Measurements from ENCODE around the gene NOP53.

The NOP53 gene

DNA sequence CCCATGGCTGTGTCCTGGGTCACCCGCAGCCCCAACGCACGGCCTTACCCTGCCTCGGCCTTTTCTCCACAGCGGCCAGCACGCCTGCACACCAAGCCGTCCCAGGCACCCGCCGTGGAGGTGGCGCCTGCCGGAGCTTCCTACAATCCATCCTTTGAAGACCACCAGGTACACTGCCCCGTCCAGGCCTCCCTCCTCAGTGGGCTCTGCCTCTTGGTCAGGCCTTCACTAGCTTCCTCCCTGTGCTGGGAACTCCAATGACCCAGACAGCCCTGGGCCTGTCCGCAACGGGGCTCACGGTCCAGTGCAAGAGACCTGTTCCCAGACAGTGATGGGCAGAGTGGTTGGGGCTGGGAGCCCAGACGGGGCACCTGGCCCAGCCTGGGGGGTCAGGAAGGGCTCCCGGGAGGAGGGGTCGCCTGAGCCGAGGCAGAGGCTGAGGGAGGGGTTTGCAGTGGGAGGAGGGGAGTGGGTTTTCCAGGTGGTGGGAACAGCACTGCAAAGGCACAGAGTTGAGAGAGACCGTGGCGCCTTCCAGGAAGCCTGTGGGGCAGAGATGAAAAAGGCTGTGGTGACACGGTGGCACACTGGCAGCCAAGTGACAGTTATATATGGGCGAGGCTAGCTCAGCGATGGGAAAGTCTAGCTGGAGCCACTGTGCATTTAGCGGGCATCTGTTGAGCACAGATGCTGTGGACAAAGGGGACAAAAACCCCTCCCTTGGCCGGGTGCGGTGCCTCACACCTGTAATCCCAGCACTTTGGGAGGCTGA is 7.3 kb downstream of the NOP53 start:
- H3K4me3 ChIP-seq (ENCODE audit: low read length): no peak overlapping the region
- no peak overlapping the region for H2AFZ ChIP-seq (ENCODE audit: low read depth, low read length)
- no peaks in the 10 kb centered on the region for H3K9me3 ChIP-seq (ENCODE audit: low read length)
- H3K36me3 ChIP-seq (ENCODE audit: insufficient read depth, low read length): peaks cover 90% of the 10 kb centered on the region
- no peaks in the 10 kb centered on the region for H3K4me1 ChIP-seq (ENCODE audit: insufficient read depth, low read length)
- H3K27me3 ChIP-seq (ENCODE audit: insufficient read depth, low read length): no peaks in the 10 kb centered on the region

DNA sequence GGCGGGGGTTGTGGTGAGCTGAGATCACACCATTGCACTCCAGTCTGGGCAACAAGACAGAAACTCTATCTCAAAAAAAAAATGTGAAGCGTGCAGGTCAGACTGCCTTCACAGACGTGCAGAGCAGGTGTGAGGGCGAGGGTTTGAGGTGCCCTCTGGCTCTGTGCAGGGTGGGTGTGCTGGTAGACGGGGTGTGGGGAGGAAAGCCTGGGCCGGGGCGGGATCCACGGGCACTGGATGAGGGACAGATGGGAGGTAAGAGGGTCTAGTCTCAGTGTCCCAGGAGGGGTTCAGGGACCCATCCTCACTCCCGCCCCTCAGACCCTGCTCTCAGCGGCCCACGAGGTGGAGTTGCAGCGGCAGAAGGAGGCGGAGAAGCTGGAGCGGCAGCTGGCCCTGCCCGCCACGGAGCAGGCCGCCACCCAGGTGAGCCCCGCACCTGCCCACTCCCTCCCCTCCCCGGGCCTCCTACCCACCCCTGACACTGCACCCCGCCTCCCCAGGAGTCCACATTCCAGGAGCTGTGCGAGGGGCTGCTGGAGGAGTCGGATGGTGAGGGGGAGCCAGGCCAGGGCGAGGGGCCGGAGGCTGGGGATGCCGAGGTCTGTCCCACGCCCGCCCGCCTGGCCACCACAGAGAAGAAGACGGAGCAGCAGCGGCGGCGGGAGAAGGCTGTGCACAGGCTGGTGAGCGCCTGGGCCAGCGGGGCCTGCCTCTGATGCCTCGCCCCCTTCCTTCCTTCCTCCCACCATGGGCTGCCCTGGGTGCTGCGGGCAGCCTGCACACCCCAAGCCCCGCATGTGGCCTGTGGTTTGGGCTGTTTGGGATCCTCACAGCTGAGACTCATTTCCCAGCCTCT is 9.1 kb downstream of the NOP53 start:
- H3K4me1 ChIP-seq (ENCODE audit: insufficient read depth, low read length): no peaks in the 10 kb centered on the region
- H2AFZ ChIP-seq (ENCODE audit: low read depth, low read length): no peak overlapping the region
- H3K36me3 ChIP-seq (ENCODE audit: insufficient read depth, low read length): peaks cover 92% of the 10 kb centered on the region
- H3K9me3 ChIP-seq (ENCODE audit: low read length): no peaks in the 10 kb centered on the region
- no peaks in the 10 kb centered on the region for H3K27me3 ChIP-seq (ENCODE audit: insufficient read depth, low read length)
- no peak overlapping the region for H3K4me3 ChIP-seq (ENCODE audit: low read length)

DNA sequence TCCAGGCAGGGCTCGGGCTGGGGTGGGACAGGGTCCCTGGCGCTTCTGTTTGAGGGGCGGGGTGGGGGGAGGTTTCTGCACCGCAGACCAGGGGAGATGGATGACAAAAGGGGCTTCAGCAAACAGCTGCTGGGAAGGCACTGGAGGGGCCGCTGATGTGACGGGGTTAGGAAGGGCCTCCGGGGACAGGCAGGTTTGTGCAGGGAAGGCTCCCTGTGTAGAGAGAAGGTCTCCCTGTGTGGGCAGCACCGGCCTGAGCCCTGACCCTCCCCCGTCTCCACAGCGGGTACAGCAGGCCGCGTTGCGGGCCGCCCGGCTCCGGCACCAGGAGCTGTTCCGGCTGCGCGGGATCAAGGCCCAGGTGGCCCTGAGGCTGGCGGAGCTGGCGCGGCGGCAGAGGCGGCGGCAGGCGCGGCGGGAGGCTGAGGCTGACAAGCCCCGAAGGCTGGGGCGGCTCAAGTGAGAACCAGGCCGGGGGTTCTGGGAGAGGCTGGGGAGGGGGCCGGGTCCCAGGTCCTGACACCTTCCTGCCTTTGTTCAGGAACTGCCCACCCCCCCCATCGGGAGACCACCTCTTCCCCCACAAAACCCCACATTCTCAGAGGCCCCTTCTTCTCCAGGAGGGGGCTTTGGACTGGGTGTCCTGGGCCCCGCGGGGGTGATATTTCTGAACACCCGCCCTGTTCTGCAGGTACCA is 9.9 kb downstream of the NOP53 start:
- Histone ChIP-seq H3K9me3 (ENCODE audit: low read length) (no peaks in the 10 kb centered on the region), H3K4me1 (ENCODE audit: insufficient read depth, low read length) (no peaks in the 10 kb centered on the region), H3K4me3 (ENCODE audit: low read length) (no peak overlapping the region), H3K27me3 (ENCODE audit: insufficient read depth, low read length) (no peaks in the 10 kb centered on the region), H3K36me3 (ENCODE audit: insufficient read depth, low read length) (peaks cover 84% of the 10 kb centered on the region), H2AFZ (ENCODE audit: low read depth, low read length) (no peak overlapping the region)

- Histone ChIP-seq H2AFZ (ENCODE audit: low read depth, low read length) (no peak overlapping the region), H3K4me3 (ENCODE audit: low read length) (no peak overlapping the region), H3K9me3 (ENCODE audit: low read length) (no peaks in the 10 kb centered on the region), H3K4me1 (ENCODE audit: insufficient read depth, low read length) (no peaks in the 10 kb centered on the region), H3K36me3 (ENCODE audit: insufficient read depth, low read length) (peaks cover 77% of the 10 kb centered on the region), H3K27me3 (ENCODE audit: insufficient read depth, low read length) (no peaks in the 10 kb centered on the region)
These were observed 10.6 kb downstream of the NOP53 start for GRCh38 chr19:47755762-47756626.

DNA sequence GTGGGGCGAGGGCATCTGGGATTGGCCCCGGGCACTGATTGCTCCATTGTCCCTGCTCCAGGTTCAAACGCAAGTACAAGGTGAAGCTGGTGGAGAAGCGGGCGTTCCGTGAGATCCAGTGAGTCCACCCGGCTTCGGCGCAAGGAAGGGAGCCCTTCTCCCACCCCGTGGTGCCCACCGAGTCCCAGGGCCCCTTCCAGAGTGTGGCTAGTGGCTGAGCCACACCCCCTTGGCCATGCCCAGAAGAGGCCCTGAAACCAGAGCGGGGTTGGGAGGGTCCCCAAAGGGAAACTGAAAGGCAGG is 11.2 kb downstream of the NOP53 start:
- H3K27me3 ChIP-seq (ENCODE audit: insufficient read depth, low read length): no peaks in the 10 kb centered on the region
- H3K36me3 ChIP-seq (ENCODE audit: insufficient read depth, low read length): peaks cover 71% of the 10 kb centered on the region
- no peak overlapping the region for H3K4me3 ChIP-seq (ENCODE audit: low read length)
- H2AFZ ChIP-seq (ENCODE audit: low read depth, low read length): no peak overlapping the region
- no peaks in the 10 kb centered on the region for H3K4me1 ChIP-seq (ENCODE audit: insufficient read depth, low read length)
- H3K9me3 ChIP-seq (ENCODE audit: low read length): no peaks in the 10 kb centered on the region

DNA sequence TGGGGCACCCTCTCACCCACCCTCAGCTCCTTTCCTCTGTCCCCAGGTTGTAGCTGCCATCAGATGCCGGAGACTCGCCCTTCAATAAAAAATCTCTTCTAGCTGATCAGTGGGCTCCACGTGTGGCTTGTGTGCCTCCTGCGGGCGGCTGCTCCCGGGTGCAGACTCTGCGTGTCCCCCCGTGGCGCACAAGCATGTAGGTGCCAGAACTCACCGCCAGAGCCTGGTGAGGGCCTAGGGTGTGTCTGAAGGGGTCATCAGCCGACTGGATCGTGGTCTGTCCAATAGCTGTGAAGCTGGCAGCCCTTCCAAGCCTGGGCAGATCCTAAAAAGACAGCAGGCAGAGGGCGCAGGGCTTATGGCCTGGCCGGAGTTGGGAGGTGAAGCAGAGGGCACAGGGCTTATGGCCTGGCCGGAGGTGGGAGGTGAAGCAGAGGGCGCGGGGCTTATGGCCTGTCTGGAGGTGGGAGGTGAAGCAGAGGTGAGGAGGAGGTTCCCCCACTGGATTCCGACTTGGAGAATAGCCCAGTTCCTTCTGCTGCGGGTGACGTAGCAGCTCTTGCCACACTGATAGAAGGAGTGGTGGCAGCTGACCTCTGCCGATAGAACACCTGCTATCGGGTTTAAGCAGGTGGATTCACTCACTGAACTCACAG is 11.7 kb downstream of the NOP53 start:
- no peaks in the 10 kb centered on the region for H3K4me1 ChIP-seq (ENCODE audit: insufficient read depth, low read length)
- no peak overlapping the region for H2AFZ ChIP-seq (ENCODE audit: low read depth, low read length)
- H3K9me3 ChIP-seq (ENCODE audit: low read length): no peaks in the 10 kb centered on the region
- H3K36me3 ChIP-seq (ENCODE audit: insufficient read depth, low read length): peaks cover 69% of the 10 kb centered on the region
- no peak overlapping the region for H3K4me3 ChIP-seq (ENCODE audit: low read length)
- no peaks in the 10 kb centered on the region for H3K27me3 ChIP-seq (ENCODE audit: insufficient read depth, low read length)

DNA sequence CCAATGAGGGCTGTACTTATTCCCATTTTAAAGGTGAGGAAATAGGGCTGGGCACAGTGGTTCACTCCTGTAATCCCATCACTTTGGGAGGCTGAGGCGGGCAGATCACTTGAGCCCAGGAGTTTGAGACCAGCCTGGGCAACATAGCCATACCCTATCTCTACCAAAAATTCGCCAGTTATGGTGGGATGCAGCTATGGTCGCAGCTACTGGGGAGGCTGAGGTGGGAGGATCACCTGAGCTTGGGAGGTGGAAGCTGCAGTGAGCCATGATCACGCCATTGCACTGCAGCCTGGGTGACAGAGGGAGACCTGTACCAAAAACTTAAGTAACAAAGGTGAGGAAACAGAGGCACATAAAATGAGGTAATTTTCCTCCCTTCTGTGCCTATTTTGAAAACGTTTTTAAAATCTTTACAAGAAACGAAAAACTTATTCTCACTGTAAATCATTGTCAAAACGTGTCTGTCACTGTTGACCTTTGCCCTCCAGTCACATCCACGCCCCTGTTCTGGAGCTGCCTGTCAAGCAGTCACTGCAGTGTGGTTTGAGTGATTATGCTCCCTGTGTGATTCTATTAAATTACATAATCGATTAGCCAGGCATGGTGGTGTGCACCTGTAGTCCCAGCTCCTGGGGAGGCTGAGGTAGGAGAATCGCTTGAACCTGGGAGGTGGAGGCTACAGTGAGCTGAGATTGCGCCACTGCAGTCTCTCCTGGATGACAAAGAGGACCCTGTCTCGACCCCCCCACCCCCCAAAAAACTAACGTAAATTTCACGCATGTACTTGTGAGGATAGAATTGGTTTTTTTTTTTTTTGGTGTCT is 12.5 kb downstream of the NOP53 start:
- H3K4me1 ChIP-seq (ENCODE audit: insufficient read depth, low read length): no peaks in the 10 kb centered on the region
- no peaks in the 10 kb centered on the region for H3K9me3 ChIP-seq (ENCODE audit: low read length)
- no peak overlapping the region for H3K4me3 ChIP-seq (ENCODE audit: low read length)
- H2AFZ ChIP-seq (ENCODE audit: low read depth, low read length): no peak overlapping the region
- H3K36me3 ChIP-seq (ENCODE audit: insufficient read depth, low read length): peaks cover 61% of the 10 kb centered on the region
- no peaks in the 10 kb centered on the region for H3K27me3 ChIP-seq (ENCODE audit: insufficient read depth, low read length)

DNA sequence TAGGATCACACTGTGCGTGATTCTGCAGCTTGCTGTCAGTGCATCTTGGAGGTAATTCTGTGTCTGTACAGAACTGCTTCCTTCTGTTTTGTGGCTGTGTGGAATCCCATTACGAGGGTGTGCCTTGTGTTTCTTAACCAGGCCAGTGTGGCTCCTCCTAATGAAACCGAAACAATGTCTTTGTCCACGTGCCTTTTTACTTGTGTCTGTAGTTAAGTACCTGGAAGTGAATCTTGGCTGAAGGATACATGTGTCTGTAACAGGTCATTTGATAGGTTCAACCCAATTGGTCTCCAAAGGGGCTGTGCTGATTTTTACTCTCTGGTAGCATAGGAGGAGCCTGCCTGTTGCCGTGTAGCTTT is 13.1 kb downstream of the NOP53 start:
- H3K4me1 ChIP-seq (ENCODE audit: insufficient read depth, low read length): no peaks in the 10 kb centered on the region
- no peak overlapping the region for H2AFZ ChIP-seq (ENCODE audit: low read depth, low read length)
- no peaks in the 10 kb centered on the region for H3K27me3 ChIP-seq (ENCODE audit: insufficient read depth, low read length)
- no peaks in the 10 kb centered on the region for H3K9me3 ChIP-seq (ENCODE audit: low read length)
- H3K36me3 ChIP-seq (ENCODE audit: insufficient read depth, low read length): peaks cover 55% of the 10 kb centered on the region
- no peak overlapping the region for H3K4me3 ChIP-seq (ENCODE audit: low read length)

- no peak overlapping the region for H3K4me3 ChIP-seq (ENCODE audit: low read length)
- H3K36me3 ChIP-seq (ENCODE audit: insufficient read depth, low read length): peaks cover 35% of the 10 kb centered on the region
- no peaks in the 10 kb centered on the region for H3K27me3 ChIP-seq (ENCODE audit: insufficient read depth, low read length)
- no peaks in the 10 kb centered on the region for H3K9me3 ChIP-seq (ENCODE audit: low read length)
- H2AFZ ChIP-seq (ENCODE audit: low read depth, low read length): no peak overlapping the region
- H3K4me1 ChIP-seq (ENCODE audit: insufficient read depth, low read length): no peaks in the 10 kb centered on the region
These were observed 15.3 kb downstream of the NOP53 start for GRCh38 chr19:47760632-47760999.

DNA sequence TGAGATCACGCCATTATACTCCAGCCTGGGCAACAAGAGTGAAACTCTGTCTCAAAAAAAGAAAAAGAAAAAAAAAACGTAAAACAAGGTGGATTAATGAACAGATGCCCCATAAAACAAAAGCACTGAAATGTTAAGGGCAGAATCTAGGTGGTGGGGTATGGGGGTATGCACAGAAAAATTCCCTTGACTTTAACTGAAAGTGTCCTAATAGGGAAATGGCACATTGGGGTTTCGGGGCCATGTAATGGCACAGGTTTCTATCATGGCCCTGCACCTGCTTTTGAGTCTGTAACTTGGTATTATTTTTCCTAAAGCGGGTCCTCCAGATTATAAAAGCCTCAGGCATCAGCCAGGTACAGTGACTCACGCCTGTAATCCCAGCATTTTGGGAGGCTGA is 16.2 kb downstream of the NOP53 start:
- Histone ChIP-seq H3K9me3 (ENCODE audit: low read length) (no peaks in the 10 kb centered on the region), H3K36me3 (ENCODE audit: insufficient read depth, low read length) (peaks cover 25% of the 10 kb centered on the region), H3K4me1 (ENCODE audit: insufficient read depth, low read length) (no peaks in the 10 kb centered on the region), H3K4me3 (ENCODE audit: low read length) (no peak overlapping the region), H3K27me3 (ENCODE audit: insufficient read depth, low read length) (no peaks in the 10 kb centered on the region), H2AFZ (ENCODE audit: low read depth, low read length) (no peak overlapping the region)

DNA sequence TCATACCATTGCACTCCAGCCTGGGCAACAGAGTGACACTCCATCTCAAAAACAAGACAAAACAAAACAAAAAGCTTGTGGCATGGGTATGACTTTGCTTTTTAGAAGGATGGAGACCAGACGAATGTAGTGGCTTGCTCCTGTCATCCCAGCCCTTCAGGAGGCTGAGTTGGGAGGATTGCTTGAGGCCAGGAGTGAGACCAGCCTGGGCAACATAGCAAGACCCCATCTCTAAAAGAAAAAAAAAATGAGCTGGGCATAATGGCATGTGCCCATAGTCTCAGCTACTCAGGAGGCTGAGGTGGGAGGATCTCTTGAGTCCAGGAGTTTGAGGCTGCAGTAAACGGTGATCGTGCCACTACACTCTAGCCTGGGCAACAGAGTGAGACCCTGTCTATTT is 16.8 kb downstream of the NOP53 start:
- H3K4me3 ChIP-seq (ENCODE audit: low read length): no peak overlapping the region
- peaks cover 20% of the 10 kb centered on the region for H3K36me3 ChIP-seq (ENCODE audit: insufficient read depth, low read length)
- H3K4me1 ChIP-seq (ENCODE audit: insufficient read depth, low read length): no peaks in the 10 kb centered on the region
- no peak overlapping the region for H2AFZ ChIP-seq (ENCODE audit: low read depth, low read length)
- H3K27me3 ChIP-seq (ENCODE audit: insufficient read depth, low read length): no peaks in the 10 kb centered on the region
- H3K9me3 ChIP-seq (ENCODE audit: low read length): no peaks in the 10 kb centered on the region
